ENCODE measurements around the gene ATP13A1.

GRCh38 chr19:19652482-19653295 lies 10.8 kb downstream of the ATP13A1 start:
- no peak for TF ChIP-seq POLR2AphosphoS5 (IDR thresholded peaks at IDR 0.05; ENCODE audit: low read depth, low read length)
- TF ChIP-seq RAD21 (IDR thresholded peaks at IDR 0.05; ENCODE audit: low read depth) = no peak
- no peak for TF ChIP-seq CTCF (IDR thresholded peaks at IDR 0.05 in 2 of 3, conservative IDR thresholded peaks at IDR 0.05 in 1 of 3; ENCODE audit: borderline replicate concordance in 1 of 3, insufficient read depth in 1 of 3, low read depth in 2 of 3, low read length in 2 of 3)
- no peak for TF ChIP-seq MAX (IDR thresholded peaks at IDR 0.05)

Measured in HCT116 (cell line).